CD4-positive, alpha-beta T cell (primary cell): ENCODE data around the gene HOXA9. TPM values are rescaled to one million over a fixed set of nuclear protein-coding genes. Genes with fewer than 3 reads are reported as not detected.
A peak's percentile ranks its signal among the peaks of the same experiment; 100 is the strongest.

Source experiments
- ATAC-seq: fragments of 200-7000 bp; cut with Tn5 transposase; one replicate; pipeline ENCODE4 v1.10.0; 2022; ENCODE audit warnings: mild to moderate bottlenecking; ENCODE audit not compliant: poor library complexity
- CTCF ChIA-PET: fragments of 350-600 bp; sonication (Branson Sonifier 250); formaldehyde crosslinking; loops from one replicate; lab custom pipeline; 2021; ENCODE audit warnings: antibody characterized with exemption, inconsistent platforms; lab: Charles Lee
- POLR2A ChIA-PET: fragments of 350-600 bp; sonication (Branson Sonifier 250); formaldehyde crosslinking; loops from one replicate; lab custom pipeline; 2021; ENCODE audit warnings: antibody characterized with exemption, inconsistent platforms; lab: Charles Lee
- DNase-seq, 14 experiments: peaks; one replicate each; pipeline ENCODE4 v3.0.0-alpha.2; 2013 to 2020; ENCODE audit warnings: mixed read lengths in 2 of 14
- H3K27ac ChIP-seq, 2 donors: one replicate each; pipeline versions ENCODE4 v1.5.1 to v1.7.0; 2013; ENCODE audit warnings: low read length in 2 of 2, low read depth in 1 of 2, mild to moderate bottlenecking in 1 of 2
- H3K27me3 ChIP-seq, 2 experiments: 1 replicate in 1 of 2; 2 replicates in 1 of 2; pipeline versions ENCODE4 v1.6.1 to v1.7.0; 2013; ENCODE audit warnings: low read length in 2 of 2, control low read depth in 1 of 2, mild to moderate bottlenecking in 1 of 2, moderate library complexity in 1 of 2; ENCODE audit not compliant: insufficient read depth in 2 of 2, control insufficient read depth in 1 of 2
- H3K36me3 ChIP-seq: one replicate; pipeline ENCODE4 v1.6.1; 2013; ENCODE audit warnings: low read length, control low read depth; ENCODE audit not compliant: insufficient read depth
- H3K4me1 ChIP-seq: one replicate; pipeline ENCODE4 v1.6.1; 2013; ENCODE audit warnings: low read length, control low read depth; ENCODE audit not compliant: insufficient read depth
- H3K4me3 ChIP-seq: one replicate; pipeline ENCODE4 v1.5.1; 2013; ENCODE audit warnings: mild to moderate bottlenecking, low read length, moderate library complexity
- H3K9me3 ChIP-seq, 2 experiments: 1 replicate in 1 of 2; 2 replicates in 1 of 2; pipeline versions ENCODE4 v1.6.1 to v1.7.0; 2013; ENCODE audit warnings: low read length in 2 of 2, mild to moderate bottlenecking in 2 of 2, control low read depth in 1 of 2, moderate library complexity in 1 of 2; ENCODE audit not compliant: control insufficient read depth in 1 of 2, insufficient read depth in 1 of 2
- H3K27ac Mint-ChIP-seq: one replicate; pipeline ENCODE4 v1.8.0; 2020; ENCODE audit warnings: mixed read lengths
- H3K27me3 Mint-ChIP-seq: one replicate; pipeline ENCODE4 v1.8.0; 2021; ENCODE audit warnings: mixed read lengths
- H3K36me3 Mint-ChIP-seq: one replicate; pipeline ENCODE4 v1.8.0; 2021; ENCODE audit warnings: low read depth, mixed read lengths
- H3K4me1 Mint-ChIP-seq: one replicate; pipeline ENCODE4 v1.8.0; 2021; ENCODE audit warnings: low read depth, mixed read lengths
- H3K4me3 Mint-ChIP-seq: one replicate; pipeline ENCODE4 v1.8.0; 2020; ENCODE audit warnings: mild to moderate bottlenecking, mixed read lengths
- H3K9me3 Mint-ChIP-seq: one replicate; pipeline ENCODE4 v1.8.0; 2020; ENCODE audit warnings: mixed read lengths
- intact Hi-C, 2 experiments: fragments of 100-400 bp; cut with DNase I in 1 of 2; cut with micrococcal nuclease in 1 of 2; formaldehyde crosslinking; loops; one replicate each; pipeline versions ENCODE4 v1.15.1 to v1.9.0; 2023 to 2025; cut with DNase I, micrococcal nuclease
- total RNA-seq, 174 experiments: library from RNA in 2 of 174; stranded (reverse) in 2 of 174; gene quantifications; one replicate each; pipeline ENCODE4 v1.2.3 and lab custom pipeline; 2021 to 2026
- TF ChIP-seq, protein P1 (sequence below): fragments of 200-600 bp; IDR thresholded peaks from one replicate; pipeline ENCODE4 v1.8.0; 2022; ENCODE audit warnings: antibody characterized with exemption, mild to moderate bottlenecking

Gene HOXA9
- total RNA-seq, 2 experiments from 2014 or later = not detected

DNA sequence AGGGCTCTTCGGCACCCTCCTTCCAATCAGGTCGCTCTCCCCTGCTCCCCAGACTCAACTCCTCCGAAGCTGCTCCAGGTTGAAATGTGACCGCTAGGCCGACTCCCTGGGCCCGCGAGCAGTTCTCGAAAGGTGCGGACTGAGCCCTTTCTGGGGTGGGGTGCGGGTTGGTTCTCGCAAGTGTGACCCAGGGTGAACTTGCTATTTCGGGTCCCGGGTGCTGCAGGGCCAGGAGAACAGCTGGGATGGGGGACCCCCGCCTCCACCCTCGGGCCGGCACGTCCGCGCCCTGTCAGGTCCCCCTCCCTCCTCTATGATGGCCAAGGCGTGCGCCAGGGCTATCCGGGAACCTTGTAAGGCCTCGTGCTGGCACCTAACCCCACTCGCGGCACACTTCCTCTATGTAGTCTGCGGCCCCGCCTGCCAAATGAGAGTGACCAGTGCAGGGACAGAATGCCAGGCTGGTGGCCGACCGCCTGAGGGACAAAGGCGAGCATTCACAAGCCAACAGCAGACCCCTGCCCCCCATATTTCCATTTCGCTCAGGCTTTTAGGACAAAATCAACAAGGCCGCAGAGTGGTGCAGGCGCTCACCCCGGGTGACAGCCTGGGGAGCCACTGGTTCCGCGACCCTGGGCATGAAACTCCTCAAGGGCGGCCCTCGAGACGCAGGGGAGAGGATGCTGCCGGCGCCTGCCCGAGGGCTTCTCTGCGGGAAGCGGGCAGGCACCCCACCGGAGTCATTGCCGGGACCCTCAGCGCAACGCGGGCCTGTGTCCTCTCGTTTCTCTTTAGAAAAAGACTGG, 48.3 kb upstream of the HOXA9 start:
- no peak overlapping the region for H3K4me3 Mint-ChIP-seq

DNA sequence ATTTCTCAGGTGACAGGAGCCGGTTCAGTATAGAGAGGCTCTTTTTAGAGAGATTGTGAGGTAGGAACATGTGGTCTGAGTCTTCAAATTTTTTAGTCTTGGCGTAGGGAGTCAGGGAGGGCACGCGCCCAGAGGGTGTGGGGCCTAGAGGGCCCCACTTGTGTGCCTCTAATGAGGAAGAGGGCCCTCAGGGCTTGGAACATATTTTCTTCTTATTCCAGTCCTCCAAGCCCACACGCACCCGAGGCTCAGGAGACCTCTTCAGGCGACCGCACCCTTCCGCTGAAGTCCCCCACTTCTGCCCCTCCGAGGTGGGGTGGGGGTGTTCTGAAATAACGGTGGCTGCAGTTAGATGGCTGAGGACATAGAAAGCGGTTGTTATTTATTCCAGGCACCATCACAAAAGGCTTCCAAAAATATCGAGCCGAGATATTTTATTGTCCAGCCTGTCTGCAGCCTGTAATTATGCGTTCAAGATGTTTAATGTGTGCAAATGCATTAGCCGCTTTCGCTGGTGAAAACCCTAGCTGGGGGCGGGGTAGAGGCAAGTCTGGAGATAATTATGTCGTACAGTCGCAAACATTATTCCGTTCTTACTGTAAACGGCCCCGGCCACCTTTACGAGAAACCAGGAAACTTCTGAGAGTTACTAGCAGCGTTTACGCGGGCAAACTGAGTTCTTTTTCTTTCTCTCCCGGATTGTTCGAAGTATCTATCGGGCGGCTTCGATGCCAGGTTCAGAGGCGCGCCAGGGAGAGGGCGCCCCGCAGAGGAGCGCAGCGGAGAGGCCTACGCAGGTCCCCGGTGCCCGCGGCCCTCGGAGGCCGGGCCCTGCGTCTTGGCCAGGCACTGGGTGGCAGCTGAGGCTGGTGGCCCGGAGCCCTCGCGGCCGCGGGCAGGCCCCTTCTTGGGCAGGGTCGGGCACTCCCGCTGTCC, 47.4 kb upstream of the HOXA9 start:
- Mint-ChIP-seq H3K4me3 (peak overlapping the region; percentile 8), H3K27me3 (peaks cover 97% of the 10 kb centered on the region), H3K4me1 (peaks cover 16% of the 10 kb centered on the region), H3K36me3 (no peaks in the 10 kb centered on the region), H3K27ac (no peak overlapping the region), H3K9me3 (no peaks in the 10 kb centered on the region)
- ATAC-seq (peak; percentile 34), DNase-seq (no peak)
- TF ChIP-seq, protein P1, sequence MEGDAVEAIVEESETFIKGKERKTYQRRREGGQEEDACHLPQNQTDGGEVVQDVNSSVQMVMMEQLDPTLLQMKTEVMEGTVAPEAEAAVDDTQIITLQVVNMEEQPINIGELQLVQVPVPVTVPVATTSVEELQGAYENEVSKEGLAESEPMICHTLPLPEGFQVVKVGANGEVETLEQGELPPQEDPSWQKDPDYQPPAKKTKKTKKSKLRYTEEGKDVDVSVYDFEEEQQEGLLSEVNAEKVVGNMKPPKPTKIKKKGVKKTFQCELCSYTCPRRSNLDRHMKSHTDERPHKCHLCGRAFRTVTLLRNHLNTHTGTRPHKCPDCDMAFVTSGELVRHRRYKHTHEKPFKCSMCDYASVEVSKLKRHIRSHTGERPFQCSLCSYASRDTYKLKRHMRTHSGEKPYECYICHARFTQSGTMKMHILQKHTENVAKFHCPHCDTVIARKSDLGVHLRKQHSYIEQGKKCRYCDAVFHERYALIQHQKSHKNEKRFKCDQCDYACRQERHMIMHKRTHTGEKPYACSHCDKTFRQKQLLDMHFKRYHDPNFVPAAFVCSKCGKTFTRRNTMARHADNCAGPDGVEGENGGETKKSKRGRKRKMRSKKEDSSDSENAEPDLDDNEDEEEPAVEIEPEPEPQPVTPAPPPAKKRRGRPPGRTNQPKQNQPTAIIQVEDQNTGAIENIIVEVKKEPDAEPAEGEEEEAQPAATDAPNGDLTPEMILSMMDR = no peak
- Histone ChIP-seq H3K9me3 (peaks cover 0 to 18% of the 10 kb centered on the region in 2 experiments), H3K27me3 (peaks cover 82 to 96% of the 10 kb centered on the region in 2 experiments), H3K27ac (no peak overlapping the region), H3K4me3 (no peak overlapping the region), H3K4me1 (peaks cover 21% of the 10 kb centered on the region), H3K36me3 (no peaks in the 10 kb centered on the region)
- ChIA-PET POLR2A (no interaction called here), CTCF (no interaction called here)
- intact Hi-C loops = loop anchor here (5.0 kb wide), 4 partner anchors 360 to 810 kb away; no protein-coding TSS in a partner anchor

More for the DNA sequence above, 48.3 kb upstream of the HOXA9 start:
- POLR2A ChIA-PET = no interaction called here
- no peak for DNase-seq
- CTCF ChIA-PET = no interaction called here
- H3K27me3 Mint-ChIP-seq = peaks cover 94% of the 10 kb centered on the region
- H3K27ac Mint-ChIP-seq = no peak overlapping the region
- no peak for ATAC-seq
- H3K27ac ChIP-seq = no peak overlapping the region
- H3K36me3 Mint-ChIP-seq = no peaks in the 10 kb centered on the region
- H3K4me1 ChIP-seq = peaks cover 21% of the 10 kb centered on the region
- H3K4me3 ChIP-seq = no peak overlapping the region
- H3K36me3 ChIP-seq = no peaks in the 10 kb centered on the region
- intact Hi-C loops = loop anchor here (5.0 kb wide), 4 partner anchors 359 to 809 kb away; no protein-coding TSS in a partner anchor
- TF ChIP-seq, protein P1 = no peak
- H3K9me3 ChIP-seq = peaks cover 0 to 18% of the 10 kb centered on the region in 2 experiments
- H3K9me3 Mint-ChIP-seq = no peaks in the 10 kb centered on the region
- peaks cover 73 to 87% of the 10 kb centered on the region in 2 experiments for H3K27me3 ChIP-seq
- peaks cover 16% of the 10 kb centered on the region for H3K4me1 Mint-ChIP-seq

DNA sequence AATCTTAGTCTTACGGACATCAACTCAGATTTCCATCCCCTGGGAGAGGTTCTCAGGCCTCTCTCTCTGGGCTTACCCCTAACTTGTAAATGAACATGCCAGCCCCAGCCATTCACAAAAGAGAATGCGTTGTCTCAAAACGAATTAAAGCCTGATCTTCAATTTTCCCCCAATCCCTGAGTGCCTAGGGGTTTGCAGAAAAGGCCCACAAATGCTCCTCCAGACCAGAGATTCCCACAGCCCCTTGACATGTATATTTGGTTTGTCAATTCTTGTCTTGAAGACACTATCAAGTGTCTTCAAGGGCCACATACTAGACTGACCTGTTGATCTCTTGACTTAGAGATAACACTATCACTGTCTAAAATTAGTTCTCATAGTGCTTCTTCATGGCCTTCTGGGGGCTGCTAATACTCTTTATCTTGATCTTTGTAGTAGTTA, 46.4 kb upstream of the HOXA9 start:
- no peaks in the 10 kb centered on the region for H3K36me3 ChIP-seq
- H3K4me3 Mint-ChIP-seq = no peak overlapping the region
- H3K4me3 ChIP-seq = no peak overlapping the region
- H3K27me3 ChIP-seq = peaks cover 81 to 100% of the 10 kb centered on the region in 2 experiments
- H3K36me3 Mint-ChIP-seq = no peaks in the 10 kb centered on the region
- peaks cover 21% of the 10 kb centered on the region for H3K4me1 ChIP-seq
- ATAC-seq (no peak), DNase-seq (no peak)
- POLR2A ChIA-PET = no interaction called here
- H3K27me3 Mint-ChIP-seq = peaks cover 98% of the 10 kb centered on the region
- peaks cover 16% of the 10 kb centered on the region for H3K4me1 Mint-ChIP-seq
- TF ChIP-seq, protein P1 = no peak
- intact Hi-C loops = loop anchor here (5.0 kb wide), 4 partner anchors 361 to 811 kb away; no protein-coding TSS in a partner anchor
- CTCF ChIA-PET = interaction anchor here (0.8 to 1.2 kb wide), 2 partner anchors 12 to 32 kb away, joined by 4 read pairs; partner anchors contain the start of gene HOXA13
- no peak overlapping the region for H3K27ac Mint-ChIP-seq
- H3K27ac ChIP-seq = no peak overlapping the region
- no peaks in the 10 kb centered on the region for H3K9me3 Mint-ChIP-seq
- peaks cover 0 to 18% of the 10 kb centered on the region in 2 experiments for H3K9me3 ChIP-seq
